WTC11 (cell line): ENCODE measurements around the gene ADAMTS2. TPM values are rescaled to one million over a fixed set of nuclear protein-coding genes. Genes with fewer than 3 reads are reported as not detected.

Experiments used
- ATAC-seq: fragments of 200-7000 bp; cut with Tn5 transposase; 2 replicates; pipeline ENCODE4 v1.10.0; 2021; ENCODE audit warnings: mild to moderate bottlenecking, moderate library complexity
- CTCF ChIA-PET: fragments of 300-600 bp; sonication (Branson Sonifier 250); formaldehyde crosslinking; loops from one replicate; lab custom pipeline; 2021; ENCODE audit warnings: antibody characterized with exemption; lab: Charles Lee
- POLR2A ChIA-PET: fragments of 350-600 bp; sonication (Branson Sonifier 250); formaldehyde crosslinking; loops from one replicate; lab custom pipeline; 2021; ENCODE audit warnings: antibody characterized with exemption; lab: Charles Lee
- DNase-seq: peaks from one replicate; pipeline ENCODE4 v3.0.0; 2021; ENCODE audit warnings: low spot score
- H3K27ac Mint-ChIP-seq: 2 replicates; pipeline ENCODE4 v1.8.0; 2021; ENCODE audit warnings: mixed read lengths
- H3K27me3 Mint-ChIP-seq: 2 replicates; pipeline ENCODE4 v1.8.0; 2021; ENCODE audit warnings: low read depth, mild to moderate bottlenecking, moderate library complexity, mixed read lengths
- H3K36me3 Mint-ChIP-seq: 2 replicates; pipeline ENCODE4 v1.8.0; 2021; ENCODE audit warnings: mixed read lengths
- H3K4me1 Mint-ChIP-seq: 2 replicates; pipeline ENCODE4 v1.8.0; 2022; ENCODE audit warnings: mixed read lengths
- H3K4me3 Mint-ChIP-seq: 2 replicates; pipeline ENCODE4 v1.8.0; 2021; ENCODE audit warnings: mild to moderate bottlenecking, moderate library complexity, mixed read lengths
- H3K9me3 Mint-ChIP-seq: 2 replicates; pipeline ENCODE4 v1.8.0; 2021; ENCODE audit warnings: mixed read lengths
- AFF4 ChIP-seq: sonication (generic); formaldehyde crosslinking; IDR thresholded peaks from 2 replicates; pipeline ENCODE4 v1.8.1; 2023; ENCODE audit warnings: mild to moderate bottlenecking, missing genetic modification reagents, borderline replicate concordance
- ATF1 ChIP-seq: sonication (generic); formaldehyde crosslinking; IDR thresholded peaks from 2 replicates; pipeline ENCODE4 v1.8.1; 2023; ENCODE audit warnings: mild to moderate bottlenecking, moderate library complexity, missing genetic modification reagents
- ATF2 ChIP-seq: sonication (generic); formaldehyde crosslinking; IDR thresholded peaks from 2 replicates; pipeline ENCODE4 v1.8.1; 2022; ENCODE audit warnings: low read depth, missing genetic modification reagents, borderline replicate concordance
- E2F1 ChIP-seq: sonication (generic); formaldehyde crosslinking; IDR thresholded peaks from 2 replicates; pipeline ENCODE4 v1.8.0; 2022; ENCODE audit warnings: mild to moderate bottlenecking, missing genetic modification reagents
- ESRRA ChIP-seq: sonication (generic); formaldehyde crosslinking; IDR thresholded peaks from 2 replicates; pipeline ENCODE4 v1.8.1; 2022; ENCODE audit warnings: mild to moderate bottlenecking, missing genetic modification reagents, borderline replicate concordance
- ETV6 ChIP-seq: sonication (generic); formaldehyde crosslinking; IDR thresholded peaks from 2 replicates; pipeline ENCODE4 v1.8.1; 2022; ENCODE audit warnings: mild to moderate bottlenecking, missing genetic modification reagents
- FOXP1 ChIP-seq: sonication (generic); formaldehyde crosslinking; IDR thresholded peaks from 2 replicates; pipeline ENCODE4 v1.8.0; 2022; ENCODE audit warnings: missing genetic modification reagents, mild to moderate bottlenecking, moderate library complexity, borderline replicate concordance
- GABPB1 ChIP-seq: sonication (generic); formaldehyde crosslinking; IDR thresholded peaks from 2 replicates; pipeline ENCODE4 v1.8.1; 2023; ENCODE audit warnings: mild to moderate bottlenecking, missing genetic modification reagents
- GTF2I ChIP-seq: fragments of 250-450 bp; sonication (Bioruptor Pico); conservative IDR thresholded peaks from 2 replicates; pipeline ENCODE4 v1.4.0; 2021; ENCODE audit warnings: mild to moderate bottlenecking
- NFYB ChIP-seq: sonication (generic); formaldehyde crosslinking; conservative IDR thresholded peaks from 2 replicates; pipeline ENCODE4 v1.8.0; 2022; ENCODE audit warnings: low read depth, missing genetic modification reagents
- OVOL2 ChIP-seq: fragments of 250-450 bp; sonication (Bioruptor Pico); IDR thresholded peaks from 2 replicates; pipeline ENCODE4 v1.9.0; 2021; ENCODE audit warnings: mild to moderate bottlenecking, borderline replicate concordance
- SMAD3 ChIP-seq: sonication (generic); formaldehyde crosslinking; IDR thresholded peaks from 2 replicates; pipeline ENCODE4 v1.8.0; 2022; ENCODE audit warnings: missing genetic modification reagents, mild to moderate bottlenecking, borderline replicate concordance
- TEAD1 ChIP-seq: sonication (generic); formaldehyde crosslinking; IDR thresholded peaks from 2 replicates; pipeline ENCODE4 v1.8.0; 2022; ENCODE audit warnings: mild to moderate bottlenecking, missing genetic modification reagents
- USF1 ChIP-seq: sonication (generic); formaldehyde crosslinking; IDR thresholded peaks from 2 replicates; pipeline ENCODE4 v1.8.0; 2022; ENCODE audit warnings: mild to moderate bottlenecking, missing genetic modification reagents
- ZBTB21 ChIP-seq: sonication (generic); formaldehyde crosslinking; IDR thresholded peaks from 2 replicates; pipeline ENCODE4 v1.8.1; 2023; ENCODE audit warnings: mild to moderate bottlenecking, missing genetic modification reagents, borderline replicate concordance
- ZNF138 ChIP-seq: sonication (generic); formaldehyde crosslinking; conservative IDR thresholded peaks from 2 replicates; pipeline ENCODE4 v1.8.1; 2022; ENCODE audit warnings: mild to moderate bottlenecking, moderate library complexity, missing genetic modification reagents
- ZNF219 ChIP-seq: sonication (generic); formaldehyde crosslinking; IDR thresholded peaks from 2 replicates; pipeline ENCODE4 v1.8.0; 2023; ENCODE audit warnings: missing genetic modification reagents, mild to moderate bottlenecking, borderline replicate concordance
- ZNF232 ChIP-seq: sonication (generic); formaldehyde crosslinking; IDR thresholded peaks from 2 replicates; pipeline ENCODE4 v1.8.0; 2022; ENCODE audit warnings: mild to moderate bottlenecking, missing genetic modification reagents
- ZNF281 ChIP-seq: sonication (generic); formaldehyde crosslinking; IDR thresholded peaks from 2 replicates; pipeline ENCODE4 v1.8.0; 2023; ENCODE audit warnings: mild to moderate bottlenecking, missing genetic modification reagents
- ZNF671 ChIP-seq: fragments of 250-450 bp; sonication (Bioruptor Pico); IDR thresholded peaks from 2 replicates; pipeline ENCODE4 v1.8.0; 2021; ENCODE audit warnings: mild to moderate bottlenecking
- total RNA-seq: library from RNA; stranded (reverse); gene quantifications from 3 replicates; pipeline ENCODE4 v1.2.3, GENCODE V29; 2021
- TF ChIP-seq, protein P1 (sequence below): sonication (generic); formaldehyde crosslinking; IDR thresholded peaks from 2 replicates; pipeline ENCODE4 v1.8.1; 2022; ENCODE audit warnings: low read depth, mild to moderate bottlenecking, moderate library complexity, missing genetic modification reagents, borderline replicate concordance
- TF ChIP-seq, protein P2 (sequence below): sonication (generic); formaldehyde crosslinking; conservative IDR thresholded peaks from 2 replicates; pipeline ENCODE4 v1.8.1; 2022; ENCODE audit warnings: mild to moderate bottlenecking, missing genetic modification reagents

ADAMTS2 gene
- total RNA-seq, 1 experiment from 2014 or later = 11.2 TPM

DNA sequence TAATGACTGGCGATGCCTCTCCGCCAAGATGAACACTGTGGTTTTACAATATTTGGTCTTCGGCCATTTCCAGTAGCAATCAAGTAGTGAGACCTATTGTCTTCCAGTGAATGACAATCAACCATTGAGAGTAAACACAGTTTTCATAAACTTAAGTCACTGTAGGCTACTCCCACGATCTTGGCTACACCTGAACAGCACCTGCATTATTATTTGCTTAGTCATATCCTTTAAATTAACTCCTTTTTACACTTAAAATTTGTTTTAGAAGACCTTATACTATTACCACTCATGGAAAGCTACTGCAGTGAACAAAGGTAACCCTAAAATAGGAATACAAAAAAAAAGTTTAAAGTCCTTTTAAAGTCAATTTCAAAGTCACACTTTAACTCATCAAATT lies 226.9 kb downstream of the ADAMTS2 start:
- ChIA-PET POLR2A (no interaction called here), CTCF (no interaction called here)
- Mint-ChIP-seq H3K36me3 (peaks cover 13% of the 10 kb centered on the region), H3K4me3 (no peak overlapping the region), H3K4me1 (no peaks in the 10 kb centered on the region), H3K27me3 (peaks cover 6% of the 10 kb centered on the region; the same call in 1 of the 2 replicates), H3K9me3 (peaks cover 28% of the 10 kb centered on the region), H3K27ac (no peak overlapping the region)
- no peak for TF ChIP-seq ETV6
- no peak for TF ChIP-seq ZBTB21 (CRISPR knock-in tag)
- no peak for TF ChIP-seq ATF2
- TF ChIP-seq, protein P1, sequence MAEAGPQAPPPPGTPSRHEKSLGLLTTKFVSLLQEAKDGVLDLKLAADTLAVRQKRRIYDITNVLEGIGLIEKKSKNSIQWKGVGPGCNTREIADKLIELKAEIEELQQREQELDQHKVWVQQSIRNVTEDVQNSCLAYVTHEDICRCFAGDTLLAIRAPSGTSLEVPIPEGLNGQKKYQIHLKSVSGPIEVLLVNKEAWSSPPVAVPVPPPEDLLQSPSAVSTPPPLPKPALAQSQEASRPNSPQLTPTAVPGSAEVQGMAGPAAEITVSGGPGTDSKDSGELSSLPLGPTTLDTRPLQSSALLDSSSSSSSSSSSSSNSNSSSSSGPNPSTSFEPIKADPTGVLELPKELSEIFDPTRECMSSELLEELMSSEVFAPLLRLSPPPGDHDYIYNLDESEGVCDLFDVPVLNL (CRISPR knock-in tag) = no peak
- no peak for TF ChIP-seq OVOL2 (CRISPR knock-in tag)
- no peak for TF ChIP-seq ZNF232 (CRISPR knock-in tag)
- no peak for TF ChIP-seq NFYB (CRISPR knock-in tag)
- TF ChIP-seq FOXP1 (CRISPR knock-in tag) = no peak
- no peak for TF ChIP-seq TEAD1 (CRISPR knock-in tag)
- TF ChIP-seq ATF1 (CRISPR knock-in tag) = no peak
- TF ChIP-seq GABPB1 (CRISPR knock-in tag) = no peak
- ATAC-seq = no peak
- DNase-seq = no peak

GRCh38 chr5:179115845-179116524 lies 229.3 kb downstream of the ADAMTS2 start:
- Mint-ChIP-seq H3K9me3 (peaks cover 44% of the 10 kb centered on the region), H3K27me3 (peaks cover 10% of the 10 kb centered on the region; the same call in 1 of the 2 replicates), H3K4me1 (no peaks in the 10 kb centered on the region), H3K27ac (no peak overlapping the region), H3K4me3 (no peak overlapping the region), H3K36me3 (peaks cover 13% of the 10 kb centered on the region)
- POLR2A ChIA-PET = no interaction called here
- no peak for DNase-seq
- CTCF ChIA-PET = no interaction called here
- no peak for ATAC-seq
- TF ChIP-seq ZNF281 (CRISPR knock-in tag) (no peak), GTF2I (CRISPR knock-in tag) (no peak), GABPB1 (CRISPR knock-in tag) (no peak), FOXP1 (CRISPR knock-in tag) (no peak), E2F1 (CRISPR knock-in tag) (no peak), ZNF219 (CRISPR knock-in tag) (no peak), ESRRA (CRISPR knock-in tag) (no peak), ZNF138 (CRISPR knock-in tag) (no peak), AFF4 (CRISPR knock-in tag) (no peak), USF1 (CRISPR knock-in tag) (no peak), SMAD3 (CRISPR knock-in tag) (no peak), ZNF671 (CRISPR knock-in tag) (no peak)
- TF ChIP-seq, protein P1 (CRISPR knock-in tag) = no peak
- TF ChIP-seq, protein P2, sequence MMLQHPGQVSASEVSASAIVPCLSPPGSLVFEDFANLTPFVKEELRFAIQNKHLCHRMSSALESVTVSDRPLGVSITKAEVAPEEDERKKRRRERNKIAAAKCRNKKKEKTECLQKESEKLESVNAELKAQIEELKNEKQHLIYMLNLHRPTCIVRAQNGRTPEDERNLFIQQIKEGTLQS = no peak
